RWPE1 (cell line): ENCODE measurements around the gene HSD17B10.

Experiments used
- CTCF ChIA-PET: fragments of 350-600 bp; sonication (Branson Sonifier 250); formaldehyde crosslinking; extraction: SDS; loops from one replicate; lab custom pipeline; 2021; lab: Yijun Ruan, JAX
- POLR2A ChIA-PET: fragments of 400-600 bp; formaldehyde crosslinking; extraction: SDS; loops from one replicate; lab custom pipeline; 2020; ENCODE audit warnings: antibody characterized with exemption; ENCODE audit not compliant: low non-redundant PET; lab: Yijun Ruan, JAX
- DNase-seq: peaks from one replicate; pipeline ENCODE4 v3.0.0; 2012; ENCODE audit warnings: low spot score
- H3K27ac ChIP-seq: fragments of 450-650 bp; 2 replicates; pipeline ENCODE4 v1.5.1; 2017
- CTCF ChIP-seq: fragments of 450-650 bp; conservative IDR thresholded peaks from 2 replicates; pipeline ENCODE4 v1.5.1; 2017; ENCODE audit warnings: low read depth, mild to moderate bottlenecking

HSD17B10 gene

GRCh38 chrX:53447441-53447840, 13.3 kb upstream of the HSD17B10 start:
- CTCF ChIA-PET: interaction anchor here (1.5 to 1.6 kb wide), 2 partner anchors 11 to 15 kb away, joined by 4 to 6 read pairs; no protein-coding TSS in a partner anchor
- DNase-seq: no peak
- POLR2A ChIA-PET: no interaction called here
- no peak for TF ChIP-seq CTCF
- no peak overlapping the region for H3K27ac ChIP-seq

DNA sequence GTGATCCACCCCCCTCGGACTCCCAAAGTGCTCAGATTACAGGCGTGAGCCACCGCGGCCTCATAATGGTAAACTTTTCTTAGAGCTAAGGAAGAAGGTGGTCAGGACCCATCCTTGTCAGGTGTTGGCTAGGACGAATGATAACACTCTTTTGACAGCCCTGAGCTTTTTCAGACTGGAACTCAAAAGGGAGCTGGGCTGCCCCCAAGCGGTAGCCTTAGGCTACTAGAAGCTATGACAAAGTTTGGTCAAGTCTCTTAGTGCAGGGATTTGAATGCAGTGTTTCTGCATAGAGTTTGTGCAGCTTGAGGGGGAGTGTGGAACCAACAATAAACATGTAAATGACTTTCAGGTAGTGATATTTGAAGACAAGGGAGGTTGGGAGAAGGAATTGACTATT, 11.8 kb upstream of the HSD17B10 start:
- DNase-seq: no peak
- POLR2A ChIA-PET: no interaction called here
- TF ChIP-seq CTCF: peak; percentile 50
- H3K27ac ChIP-seq: no peak overlapping the region
- CTCF ChIA-PET: interaction anchor here (0.5 to 1.5 kb wide), 4 partner anchors 8 to 129 kb away, joined by 3 to 6 read pairs (median 4); no protein-coding TSS in a partner anchor

- CTCF ChIA-PET: no interaction called here
- DNase-seq: no peak
- TF ChIP-seq CTCF: no peak
- POLR2A ChIA-PET: no interaction called here
- H3K27ac ChIP-seq: peak overlapping the region; percentile 92
Observed at GRCh38 chrX:53442322-53442631, 8.1 kb upstream of the HSD17B10 start.

- TF ChIP-seq CTCF: no peak
- peak; percentile 74 for DNase-seq
- ChIA-PET CTCF (no interaction called here), POLR2A (no interaction called here)
- H3K27ac ChIP-seq: peak overlapping the region; percentile 92
Observed at GRCh38 chrX:53441531-53442321, 7.6 kb upstream of the HSD17B10 start.

DNA sequence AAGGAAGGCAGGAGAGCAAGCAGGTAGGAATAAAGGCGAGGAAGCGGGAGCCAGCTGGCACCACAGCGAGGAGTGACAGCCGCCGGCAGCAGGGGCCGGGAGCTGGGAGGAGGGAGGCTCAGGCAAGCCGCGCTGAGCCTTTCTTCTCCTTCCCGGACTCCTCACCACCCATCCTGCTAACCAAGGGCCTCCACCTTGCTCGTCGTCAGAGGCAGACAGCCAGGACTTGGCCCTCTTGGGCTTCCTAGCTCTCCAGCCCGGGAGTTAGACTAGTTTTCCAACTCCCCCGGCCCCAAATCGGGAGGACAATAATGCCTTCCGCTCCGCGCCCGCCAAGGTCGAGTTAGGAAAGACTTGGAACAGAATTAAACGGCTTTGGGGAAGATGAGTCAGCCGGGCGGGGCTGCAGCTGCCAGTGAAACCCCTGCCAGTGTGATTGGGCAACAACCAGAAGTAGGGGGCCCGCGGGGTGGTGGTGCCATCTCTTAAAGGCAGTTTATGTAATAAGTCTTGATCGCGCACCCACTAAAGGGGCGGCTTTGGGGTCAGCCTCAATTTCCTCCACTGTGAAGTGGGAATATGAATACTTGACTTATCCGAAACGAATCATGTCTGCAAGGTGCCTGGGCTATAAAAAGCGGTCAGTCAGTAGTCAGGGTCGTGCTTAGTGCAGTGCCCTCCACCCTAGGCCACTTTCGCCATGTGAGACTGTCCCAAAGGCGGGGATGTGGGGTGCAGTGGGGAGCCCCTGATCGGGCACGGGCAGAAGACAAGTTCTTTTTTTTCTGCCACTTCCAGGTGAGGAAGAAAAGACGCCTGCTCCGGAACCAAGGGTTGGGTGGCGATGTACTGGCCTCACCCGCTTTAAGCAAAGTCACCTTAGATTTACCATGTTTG, 6.7 kb upstream of the HSD17B10 start:
- POLR2A ChIA-PET: interaction anchor here (0.6 kb wide), 1 partner anchor 19 kb away, joined by 3 read pairs; no protein-coding TSS in a partner anchor
- peak; percentile 48 for DNase-seq
- CTCF ChIA-PET: interaction anchor here (0.7 to 0.8 kb wide), 2 partner anchors 120 to 637 kb away, joined by 3 to 4 read pairs; no protein-coding TSS in a partner anchor
- no peak for TF ChIP-seq CTCF
- peak overlapping the region; percentile 92 for H3K27ac ChIP-seq

- ChIA-PET CTCF (interaction anchor here (0.6 to 0.7 kb wide), 2 partner anchors 120 to 1776 kb away, joined by 3 to 4 read pairs; no protein-coding TSS in a partner anchor), POLR2A (interaction anchor here (0.6 kb wide), 1 partner anchor 18 kb away, joined by 3 read pairs; no protein-coding TSS in a partner anchor)
- no peak for TF ChIP-seq CTCF
- DNase-seq: no peak
- H3K27ac ChIP-seq: peak overlapping the region; percentile 92
Observed at GRCh38 chrX:53440101-53440500, 5.9 kb upstream of the HSD17B10 start.
